ENCODE measurements around the gene SLC5A11. TPM values are rescaled to one million over a fixed set of nuclear protein-coding genes. Genes with fewer than 3 reads are reported as not detected.
A peak's percentile ranks its signal among the peaks of the same experiment; 100 is the strongest.

The SLC5A11 gene
- total and polyA plus RNA-seq, 2 donors (not counting 1 experiment from before 2014, with no cell fraction given), result 0.62 to 0.84 TPM

GRCh38 chr16:24919536-24919935, 73.8 kb downstream of the SLC5A11 start:
- H3K27ac Mint-ChIP-seq, result peak overlapping the region; percentile 5
- POLR2A ChIA-PET, result no interaction called here
- Histone ChIP-seq H3K4me3 (ENCODE audit: control extremely low read depth in 1 of 5, extremely low read depth in 1 of 5, insufficient read depth in 1 of 5, low read depth in 2 of 5, low read length in 4 of 5) (no peak overlapping the region), H3K9ac (ENCODE audit: low read length) (no peak overlapping the region), H3K27me3 (replicated peaks in 1 of 4; ENCODE audit: control extremely low read depth in 1 of 4, control insufficient read depth in 3 of 4, insufficient read depth in 4 of 4, low read length in 3 of 4) (no peaks in the 10 kb centered on the region), H3K36me3 (replicated peaks in 1 of 2; ENCODE audit: control extremely low read depth in 1 of 2, control insufficient read depth in 1 of 2, extremely low read depth in 1 of 2, insufficient read depth in 2 of 2, low read length in 1 of 2) (peaks cover 2 to 87% of the 10 kb centered on the region in 2 experiments), H4K20me1 (ENCODE audit: control insufficient read depth, insufficient read depth, low read length, poor library complexity, severe bottlenecking) (peaks cover 83% of the 10 kb centered on the region), H2AFZ (ENCODE audit: insufficient read depth, low read depth, low read length, poor library complexity, severe bottlenecking) (no peak overlapping the region), H3K4me1 (ENCODE audit: control insufficient read depth in 2 of 2, insufficient read depth in 2 of 2, low read length in 2 of 2) (peaks cover 6 to 10% of the 10 kb centered on the region in 2 donors), H3K4me2 (replicated peaks; ENCODE audit: low read depth, low read length, poor library complexity, severe bottlenecking) (no peak overlapping the region), H3K79me2 (ENCODE audit: control insufficient read depth, insufficient read depth, low read length) (peaks cover 3% of the 10 kb centered on the region), H3K27ac (ENCODE audit: low read length in 2 of 2) (no peak overlapping the region), H3K9me3 (ENCODE audit: control extremely low read depth in 1 of 3, control insufficient read depth in 2 of 3, insufficient read depth in 1 of 3, low read length in 2 of 3) (peaks cover 0 to 3% (median 0%) of the 10 kb centered on the region in 3 donors)
- H3K4me3 Mint-ChIP-seq, result no peak overlapping the region
- DNase-seq, result no peak
- no peaks in the 10 kb centered on the region for H3K9me3 Mint-ChIP-seq (ENCODE audit: insufficient read depth)
- no peak for TF ChIP-seq CTCF (IDR thresholded peaks at IDR 0.05)
- TF ChIP-seq EZH2 (IDR thresholded peaks at IDR 0.05; ENCODE audit: borderline replicate concordance, insufficient read depth, low read depth, low read length, poor library complexity, severe bottlenecking), result no peak
- CTCF ChIA-PET, result no interaction called here
- no peak for ATAC-seq (ENCODE audit: low read depth)
- intact Hi-C loops (cut with micrococcal nuclease), result no loop called here
- WGBS (ENCODE audit: insufficient coverage), result 97% methylated on average over 7 of the region's 8 CpGs
- H3K4me1 Mint-ChIP-seq, result peaks cover 13% of the 10 kb centered on the region
- no peaks in the 10 kb centered on the region for H3K27me3 Mint-ChIP-seq

- Histone ChIP-seq H2AFZ (ENCODE audit: insufficient read depth, low read depth, low read length, poor library complexity, severe bottlenecking) (no peak overlapping the region), H3K9me3 (ENCODE audit: control extremely low read depth in 1 of 3, control insufficient read depth in 2 of 3, insufficient read depth in 1 of 3, low read length in 2 of 3) (no peaks in the 10 kb centered on the region), H3K36me3 (replicated peaks in 1 of 2; ENCODE audit: control extremely low read depth in 1 of 2, control insufficient read depth in 1 of 2, extremely low read depth in 1 of 2, insufficient read depth in 2 of 2, low read length in 1 of 2) (peaks cover 2 to 86% of the 10 kb centered on the region in 2 experiments), H3K4me1 (ENCODE audit: control insufficient read depth in 2 of 2, insufficient read depth in 2 of 2, low read length in 2 of 2) (peaks cover 6 to 10% of the 10 kb centered on the region in 2 donors), H3K27me3 (replicated peaks in 1 of 4; ENCODE audit: control extremely low read depth in 1 of 4, control insufficient read depth in 3 of 4, insufficient read depth in 4 of 4, low read length in 3 of 4) (no peaks in the 10 kb centered on the region), H3K4me3 (ENCODE audit: control extremely low read depth in 1 of 5, extremely low read depth in 1 of 5, insufficient read depth in 1 of 5, low read depth in 2 of 5, low read length in 4 of 5) (no peak overlapping the region), H3K9ac (ENCODE audit: low read length) (no peak overlapping the region), H3K27ac (ENCODE audit: low read length in 2 of 2) (no peak overlapping the region), H3K79me2 (ENCODE audit: control insufficient read depth, insufficient read depth, low read length) (peaks cover 8% of the 10 kb centered on the region), H4K20me1 (ENCODE audit: control insufficient read depth, insufficient read depth, low read length, poor library complexity, severe bottlenecking) (peaks cover 88% of the 10 kb centered on the region), H3K4me2 (replicated peaks; ENCODE audit: low read depth, low read length, poor library complexity, severe bottlenecking) (no peak overlapping the region)
- DNase-seq, result no peak
- CTCF ChIA-PET, result no interaction called here
- no peak for ATAC-seq (ENCODE audit: low read depth)
- WGBS (ENCODE audit: insufficient coverage), result 98% methylated on average over 3 of the region's 3 CpGs
- intact Hi-C loops (cut with micrococcal nuclease), result no loop called here
- peak overlapping the region; percentile 64 for H3K27ac Mint-ChIP-seq
- peaks cover 13% of the 10 kb centered on the region for H3K4me1 Mint-ChIP-seq
- TF ChIP-seq EZH2 (IDR thresholded peaks at IDR 0.05; ENCODE audit: borderline replicate concordance, insufficient read depth, low read depth, low read length, poor library complexity, severe bottlenecking), result no peak
- no peak overlapping the region for H3K4me3 Mint-ChIP-seq
- POLR2A ChIA-PET, result no interaction called here
- no peaks in the 10 kb centered on the region for H3K9me3 Mint-ChIP-seq (ENCODE audit: insufficient read depth)
- no peaks in the 10 kb centered on the region for H3K27me3 Mint-ChIP-seq
These were observed 74.8 kb downstream of the SLC5A11 start for GRCh38 chr16:24920568-24920967.

Data from B cell (primary cell).